WTC11 (cell line): ENCODE results near the gene MRPS17. TPM values are rescaled to one million over a fixed set of nuclear protein-coding genes. Genes with fewer than 3 reads are reported as not detected.
A peak's percentile ranks its signal among the peaks of the same experiment; 100 is the strongest.

Experiments
- ATAC-seq: fragments of 200-7000 bp; cut with Tn5 transposase; 2 replicates; pipeline ENCODE4 v1.10.0; 2021; ENCODE audit warnings: mild to moderate bottlenecking, moderate library complexity
- CTCF ChIA-PET: fragments of 300-600 bp; sonication (Branson Sonifier 250); formaldehyde crosslinking; loops from one replicate; lab custom pipeline; 2021; ENCODE audit warnings: antibody characterized with exemption; lab: Charles Lee
- POLR2A ChIA-PET: fragments of 350-600 bp; sonication (Branson Sonifier 250); formaldehyde crosslinking; loops from one replicate; lab custom pipeline; 2021; ENCODE audit warnings: antibody characterized with exemption; lab: Charles Lee
- DNase-seq: peaks from one replicate; pipeline ENCODE4 v3.0.0; 2021; ENCODE audit warnings: low spot score
- H3K27ac Mint-ChIP-seq: 2 replicates; pipeline ENCODE4 v1.8.0; 2021; ENCODE audit warnings: mixed read lengths
- H3K27me3 Mint-ChIP-seq: 2 replicates; pipeline ENCODE4 v1.8.0; 2021; ENCODE audit warnings: low read depth, mild to moderate bottlenecking, moderate library complexity, mixed read lengths
- H3K36me3 Mint-ChIP-seq: 2 replicates; pipeline ENCODE4 v1.8.0; 2021; ENCODE audit warnings: mixed read lengths
- H3K4me1 Mint-ChIP-seq: 2 replicates; pipeline ENCODE4 v1.8.0; 2022; ENCODE audit warnings: mixed read lengths
- H3K4me3 Mint-ChIP-seq: 2 replicates; pipeline ENCODE4 v1.8.0; 2021; ENCODE audit warnings: mild to moderate bottlenecking, moderate library complexity, mixed read lengths
- H3K9me3 Mint-ChIP-seq: 2 replicates; pipeline ENCODE4 v1.8.0; 2021; ENCODE audit warnings: mixed read lengths
- ARID4B ChIP-seq: sonication (generic); formaldehyde crosslinking; IDR thresholded peaks from 2 replicates; pipeline ENCODE4 v1.8.0; 2023; ENCODE audit warnings: missing genetic modification reagents, mild to moderate bottlenecking, borderline replicate concordance
- ESRRA ChIP-seq: sonication (generic); formaldehyde crosslinking; IDR thresholded peaks from 2 replicates; pipeline ENCODE4 v1.8.1; 2022; ENCODE audit warnings: mild to moderate bottlenecking, missing genetic modification reagents, borderline replicate concordance
- FOXP4 ChIP-seq: sonication (generic); formaldehyde crosslinking; IDR thresholded peaks from 2 replicates; pipeline ENCODE4 v1.8.0; 2022; ENCODE audit warnings: mild to moderate bottlenecking, missing genetic modification reagents
- GABPB1 ChIP-seq: sonication (generic); formaldehyde crosslinking; IDR thresholded peaks from 2 replicates; pipeline ENCODE4 v1.8.1; 2023; ENCODE audit warnings: mild to moderate bottlenecking, missing genetic modification reagents
- IRF1 ChIP-seq: sonication (generic); formaldehyde crosslinking; IDR thresholded peaks from 2 replicates; pipeline ENCODE4 v1.8.0; 2023; ENCODE audit warnings: missing genetic modification reagents
- MLX ChIP-seq: sonication (generic); formaldehyde crosslinking; IDR thresholded peaks from 2 replicates; pipeline ENCODE4 v1.8.1; 2023; ENCODE audit warnings: mild to moderate bottlenecking, missing genetic modification reagents, moderate library complexity
- NR1H2 ChIP-seq: sonication (generic); formaldehyde crosslinking; IDR thresholded peaks from 2 replicates; pipeline ENCODE4 v1.9.0; 2021; ENCODE audit warnings: mild to moderate bottlenecking, moderate library complexity, missing genetic modification reagents
- PRDM15 ChIP-seq: sonication (generic); formaldehyde crosslinking; IDR thresholded peaks from 2 replicates; pipeline ENCODE4 v1.8.0; 2022; ENCODE audit warnings: missing genetic modification reagents
- PREB ChIP-seq: sonication (generic); formaldehyde crosslinking; IDR thresholded peaks from 2 replicates; pipeline ENCODE4 v1.8.1; 2022; ENCODE audit warnings: mild to moderate bottlenecking, missing genetic modification reagents, moderate library complexity, borderline replicate concordance
- SOX15 ChIP-seq: fragments of 250-450 bp; sonication (Bioruptor Pico); IDR thresholded peaks from 2 replicates; pipeline ENCODE4 v1.9.0; 2021; ENCODE audit warnings: mild to moderate bottlenecking
- SP1 ChIP-seq: sonication (generic); formaldehyde crosslinking; conservative IDR thresholded peaks from 2 replicates; pipeline ENCODE4 v1.8.1; 2022; ENCODE audit warnings: missing genetic modification reagents
- ZNF121 ChIP-seq: sonication (generic); formaldehyde crosslinking; IDR thresholded peaks from 2 replicates; pipeline ENCODE4 v1.8.0; 2023; ENCODE audit warnings: missing genetic modification reagents
- ZNF219 ChIP-seq: sonication (generic); formaldehyde crosslinking; IDR thresholded peaks from 2 replicates; pipeline ENCODE4 v1.8.0; 2023; ENCODE audit warnings: missing genetic modification reagents, mild to moderate bottlenecking, borderline replicate concordance
- ZNF263 ChIP-seq: sonication (generic); formaldehyde crosslinking; IDR thresholded peaks from 2 replicates; pipeline ENCODE4 v1.8.1; 2022; ENCODE audit warnings: low read depth, mild to moderate bottlenecking, moderate library complexity, missing genetic modification reagents
- ZNF281 ChIP-seq: sonication (generic); formaldehyde crosslinking; IDR thresholded peaks from 2 replicates; pipeline ENCODE4 v1.8.0; 2023; ENCODE audit warnings: mild to moderate bottlenecking, missing genetic modification reagents
- ZNF396 ChIP-seq: fragments of 250-450 bp; sonication (Bioruptor Pico); IDR thresholded peaks from 2 replicates; pipeline ENCODE4 v1.8.0; 2021; ENCODE audit warnings: mild to moderate bottlenecking, moderate library complexity, borderline replicate concordance
- total RNA-seq: library from RNA; stranded (reverse); gene quantifications from 3 replicates; pipeline ENCODE4 v1.2.3, GENCODE V29; 2021

MRPS17 gene
- total RNA-seq, 1 experiment from 2014 or later, result 25.6 TPM

GRCh38 chr7:55996856-55997500 is 45.3 kb downstream of the MRPS17 start:
- Mint-ChIP-seq H3K27me3 (no peaks in the 10 kb centered on the region), H3K4me3 (no peak overlapping the region), H3K27ac (no peak overlapping the region), H3K4me1 (no peaks in the 10 kb centered on the region), H3K9me3 (no peaks in the 10 kb centered on the region), H3K36me3 (peaks cover 26% of the 10 kb centered on the region)
- TF ChIP-seq ZNF396 (CRISPR knock-in tag) (no peak), GABPB1 (CRISPR knock-in tag) (peak; percentile 85)
- ChIA-PET CTCF (interaction anchor here (1.2 kb wide), 1 partner anchor 33 kb away, joined by 3 read pairs; no protein-coding TSS in a partner anchor), POLR2A (no interaction called here)
- no peak for DNase-seq
- no peak for ATAC-seq

- ChIA-PET POLR2A (no interaction called here), CTCF (interaction anchor here (2.3 kb wide), 1 partner anchor 30 kb away, joined by 8 read pairs; no protein-coding TSS in a partner anchor)
- Mint-ChIP-seq H3K27me3 (no peaks in the 10 kb centered on the region), H3K9me3 (no peaks in the 10 kb centered on the region), H3K27ac (no peak overlapping the region), H3K4me3 (no peak overlapping the region), H3K4me1 (no peaks in the 10 kb centered on the region), H3K36me3 (peaks cover 12% of the 10 kb centered on the region; the same call in 1 of the 2 replicates)
- DNase-seq (no peak), ATAC-seq (no peak)
- TF ChIP-seq MLX (CRISPR knock-in tag) (no peak), ARID4B (CRISPR knock-in tag) (no peak), ZNF219 (CRISPR knock-in tag) (no peak), PRDM15 (CRISPR knock-in tag) (no peak), ZNF121 (CRISPR knock-in tag) (no peak), PREB (no peak), ESRRA (CRISPR knock-in tag) (no peak), ZNF281 (CRISPR knock-in tag) (no peak), SP1 (CRISPR knock-in tag) (no peak), ZNF263 (CRISPR knock-in tag) (no peak), SOX15 (no peak), NR1H2 (CRISPR knock-in tag) (no peak), FOXP4 (CRISPR knock-in tag) (no peak), IRF1 (CRISPR knock-in tag) (no peak)
These were observed 52.1 kb downstream of the MRPS17 start for GRCh38 chr7:56003749-56004148.
